Effector memory CD8-positive, alpha-beta T cell (primary cell): ENCODE results near the gene ACAT1.
"Not testable (repeated sequence)": the region's sequence is repeated elsewhere in the genome, so short reads cannot be mapped to it uniquely, and the experiment has no call there.

Source experiments
- ATAC-seq: fragments of 150-1000 bp; cut with Tn5 transposase; replicated peaks from 2 replicates; pipeline ENCODE4 v1.10.0; 2021; ENCODE audit warnings: mild to moderate bottlenecking, moderate library complexity
- DNase-seq, 3 experiments: peaks; one replicate each; pipeline ENCODE4 v3.0.0; 2021
- H3K27ac Mint-ChIP-seq, 2 donors: one replicate each; pipeline ENCODE4 v1.8.0; 2022; ENCODE audit warnings: mild to moderate bottlenecking in 2 of 2, mixed read lengths in 2 of 2, moderate library complexity in 2 of 2
- H3K27me3 Mint-ChIP-seq, 2 donors: one replicate each; pipeline ENCODE4 v1.8.0; 2022; ENCODE audit warnings: mixed read lengths in 2 of 2
- H3K36me3 Mint-ChIP-seq: one replicate; pipeline ENCODE4 v1.8.0; 2022; ENCODE audit warnings: mild to moderate bottlenecking, moderate library complexity, mixed read lengths; ENCODE audit not compliant: insufficient read depth
- H3K4me1 Mint-ChIP-seq, 2 donors: one replicate each; pipeline ENCODE4 v1.8.0; 2022; ENCODE audit warnings: low read depth in 2 of 2, mixed read lengths in 2 of 2
- H3K4me3 Mint-ChIP-seq, 2 donors: one replicate each; pipeline ENCODE4 v1.8.0; 2022; ENCODE audit warnings: mild to moderate bottlenecking in 2 of 2, mixed read lengths in 2 of 2, moderate library complexity in 2 of 2
- H3K9me3 Mint-ChIP-seq, 2 donors: one replicate each; pipeline ENCODE4 v1.8.0; 2022; ENCODE audit warnings: mixed read lengths in 2 of 2
- total RNA-seq, 9 experiments: gene quantifications; one replicate each; lab custom pipeline; 2026; lab: John Stamatoyannopoulos, UW

Gene ACAT1
- 15.5 to 57.4 (median 31.3) reads per million in 9 experiments for total RNA-seq

DNA sequence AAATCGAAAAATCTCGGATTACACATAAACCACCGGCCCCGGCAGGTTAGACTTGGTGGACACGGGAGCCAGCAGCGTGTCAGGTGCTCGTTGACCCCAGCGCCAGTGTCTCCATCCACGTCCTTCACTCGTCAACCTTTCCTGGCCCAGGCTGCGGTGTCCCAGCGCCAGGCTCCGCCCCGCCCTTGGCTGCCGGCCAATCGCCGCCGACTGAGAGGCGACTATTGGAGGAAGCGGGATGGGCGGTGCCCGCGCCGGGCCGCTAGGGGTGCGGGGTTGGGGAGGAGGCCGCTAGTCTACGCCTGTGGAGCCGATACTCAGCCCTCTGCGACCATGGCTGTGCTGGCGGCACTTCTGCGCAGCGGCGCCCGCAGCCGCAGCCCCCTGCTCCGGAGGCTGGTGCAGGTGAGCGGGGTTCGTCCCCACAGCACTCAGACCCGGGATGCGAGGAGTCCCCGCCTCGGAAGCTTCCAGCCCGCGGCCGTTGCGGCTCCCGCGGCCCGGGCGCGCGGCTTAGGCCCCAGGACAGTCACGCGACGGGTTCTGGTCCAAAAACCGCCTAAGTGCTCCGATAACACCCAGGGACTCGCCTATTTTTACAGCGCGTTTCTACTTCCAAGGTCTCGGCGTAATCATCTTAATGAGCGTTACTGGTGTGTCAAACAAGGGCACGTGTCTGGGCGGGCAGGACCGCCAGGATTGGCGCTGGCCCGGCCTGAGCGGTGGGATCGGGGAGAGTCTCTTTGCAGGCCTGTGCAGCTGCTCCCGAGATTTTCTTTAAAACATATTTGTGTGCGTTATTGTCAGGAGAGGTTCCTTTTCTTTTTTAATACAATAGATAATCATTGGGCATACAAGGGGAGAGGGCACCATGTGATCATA is at the start of gene ACAT1:
ACAT1 (plus strand) TSS at position 294 of the 882 bp plus-strand sequence; CDS start at position 334, 40 bp downstream.
- H3K27ac Mint-ChIP-seq, result peak within 1 kb of the TSS; percentile 67 to 92

GRCh38 chr11:108084811-108085210 is 36.6 kb upstream of the ACAT1 start:
- Mint-ChIP-seq H3K36me3 (peaks cover 41% of the 10 kb centered on the region), H3K4me3 (no peak overlapping the region), H3K4me1 (peaks cover 0 to 5% of the 10 kb centered on the region in 2 donors), H3K27ac (peak overlapping the region; percentile 9 to 19), H3K9me3 (no peaks in the 10 kb centered on the region), H3K27me3 (no peaks in the 10 kb centered on the region)
- DNase-seq, result no peak
- ATAC-seq, result no peak

More for the DNA sequence above, at the start of gene ACAT1:
- Mint-ChIP-seq H3K27me3 (no peaks in the 10 kb centered on the region), H3K36me3 (peaks cover 9% of the 10 kb centered on the region), H3K4me3 (peak within 1 kb of the TSS; percentile 90 to 94), H3K4me1 (peaks cover 33 to 41% of the 10 kb centered on the region in 2 donors), H3K9me3 (no peaks in the 10 kb centered on the region)
- DNase-seq, result peak; percentile 96 to 97 (median 97)
- peak; percentile 98 for ATAC-seq

- Mint-ChIP-seq H3K4me1 (peaks cover 0 to 5% of the 10 kb centered on the region in 2 donors), H3K27me3 (no peaks in the 10 kb centered on the region), H3K9me3 (no peaks in the 10 kb centered on the region), H3K27ac (peak overlapping the region in 1 of 2 donors; percentile 19), H3K36me3 (peaks cover 43% of the 10 kb centered on the region), H3K4me3 (no peak overlapping the region)
- ATAC-seq, result no peak
- no peak for DNase-seq
These were observed 35.7 kb upstream of the ACAT1 start for GRCh38 chr11:108085672-108086071.

DNA sequence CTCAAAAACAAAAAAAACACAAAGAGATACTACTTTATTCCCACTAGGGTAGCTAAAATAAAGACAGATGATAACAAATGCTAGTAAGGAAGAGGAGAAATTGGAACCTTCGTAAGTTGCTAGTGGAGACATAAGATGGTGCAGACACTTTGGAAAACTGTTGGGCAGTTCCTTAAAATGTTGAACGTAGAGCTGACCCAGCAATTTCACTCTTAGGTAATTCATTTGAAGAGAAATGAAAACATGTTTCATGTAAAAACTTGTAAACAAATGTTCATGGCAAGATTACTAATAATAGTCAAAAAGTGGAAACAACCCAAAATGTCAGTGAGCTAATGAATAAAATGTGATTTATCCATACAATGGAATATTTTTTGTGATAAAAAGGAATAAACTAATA is 29.2 kb upstream of the ACAT1 start:
- H3K36me3 Mint-ChIP-seq, result peaks cover 58% of the 10 kb centered on the region
- peak overlapping the region in 1 of 2 donors; percentile 38 for H3K27ac Mint-ChIP-seq
- no peaks in the 10 kb centered on the region for H3K27me3 Mint-ChIP-seq
- H3K9me3 Mint-ChIP-seq, result no peaks in the 10 kb centered on the region
- DNase-seq, result no peak
- no peak for ATAC-seq
- no peaks in the 10 kb centered on the region for H3K4me1 Mint-ChIP-seq
- no peak overlapping the region for H3K4me3 Mint-ChIP-seq

DNA sequence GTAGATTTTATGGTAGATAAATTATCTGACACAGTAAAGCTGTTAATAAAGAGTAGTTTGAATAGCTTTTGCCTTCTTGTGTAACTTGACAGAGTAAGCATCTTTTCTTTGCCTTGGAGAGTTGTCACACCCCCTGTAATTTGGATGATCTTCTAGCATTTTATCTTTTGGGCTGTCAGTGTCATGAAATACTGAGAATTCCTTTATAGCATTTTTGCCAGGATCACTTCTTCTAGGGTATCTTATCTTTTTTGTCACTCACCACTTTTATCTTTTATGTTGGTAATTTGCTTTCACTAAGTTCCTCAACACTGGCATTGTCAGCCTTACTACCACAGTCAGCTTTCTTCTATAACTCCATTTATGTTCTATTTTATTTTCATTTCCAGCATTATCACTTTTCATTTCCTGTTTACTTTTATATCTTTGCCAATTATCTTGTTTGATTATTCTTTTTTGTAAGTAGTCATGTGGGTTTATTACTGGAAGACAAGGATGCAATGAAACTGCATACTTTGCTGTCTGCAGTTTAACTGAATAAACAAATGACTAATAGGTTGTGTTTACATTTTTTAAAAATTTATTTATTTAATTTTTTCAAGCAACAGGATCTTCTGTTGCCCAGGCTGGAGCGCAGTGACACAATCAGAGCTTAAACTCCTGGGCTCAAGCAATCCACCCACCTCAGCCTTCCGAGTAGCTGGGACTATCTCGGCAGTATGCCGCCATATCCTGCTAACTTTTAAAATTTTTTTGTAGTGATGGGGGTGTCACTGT is 28.1 kb upstream of the ACAT1 start:
- Mint-ChIP-seq H3K4me1 (no peaks in the 10 kb centered on the region), H3K9me3 (no peaks in the 10 kb centered on the region), H3K27ac (peak overlapping the region in 1 of 2 donors; percentile 8), H3K27me3 (no peaks in the 10 kb centered on the region), H3K36me3 (peaks cover 61% of the 10 kb centered on the region), H3K4me3 (no peak overlapping the region)
- no peak for ATAC-seq
- no peak for DNase-seq

DNA sequence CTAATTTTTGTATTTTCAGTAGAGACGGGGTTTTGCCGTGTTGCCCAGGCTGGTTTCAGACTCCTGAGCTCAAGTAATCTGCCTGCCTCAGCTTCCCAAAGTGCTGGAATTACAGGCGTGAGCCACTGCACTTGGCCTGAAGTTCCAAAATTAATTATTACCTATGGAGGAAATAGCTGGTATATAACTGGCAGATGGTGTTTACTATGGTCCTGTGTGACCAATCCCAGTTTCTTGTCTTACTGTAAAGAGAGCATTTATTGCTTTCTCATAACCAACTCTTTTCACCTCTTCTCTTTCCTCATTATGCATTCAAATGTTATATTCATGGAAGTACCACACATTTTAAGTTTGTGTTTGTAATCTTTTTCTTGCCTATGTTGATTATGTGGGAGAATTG is 24.2 kb upstream of the ACAT1 start:
- ATAC-seq (no peak), DNase-seq (no peak)
- Mint-ChIP-seq H3K9me3 (no peaks in the 10 kb centered on the region), H3K4me1 (no peaks in the 10 kb centered on the region), H3K27me3 (no peaks in the 10 kb centered on the region), H3K27ac (no peak overlapping the region), H3K36me3 (peaks cover 71% of the 10 kb centered on the region), H3K4me3 (no peak overlapping the region)

GRCh38 chr11:108101090-108101775 is 20.1 kb upstream of the ACAT1 start:
- Mint-ChIP-seq H3K9me3 (no peaks in the 10 kb centered on the region), H3K4me1 (no peaks in the 10 kb centered on the region), H3K27me3 (no peaks in the 10 kb centered on the region), H3K27ac (peak overlapping the region in 1 of 2 donors; percentile 8), H3K36me3 (peaks cover 73% of the 10 kb centered on the region), H3K4me3 (no peak overlapping the region)
- DNase-seq, result no peak
- no peak for ATAC-seq

GRCh38 chr11:108111126-108111525 is 10.2 kb upstream of the ACAT1 start:
- Mint-ChIP-seq H3K4me1 (no peaks in the 10 kb centered on the region), H3K9me3 (no peaks in the 10 kb centered on the region), H3K36me3 (peaks cover 5% of the 10 kb centered on the region), H3K27me3 (no peaks in the 10 kb centered on the region), H3K27ac (no peak overlapping the region), H3K4me3 (no peak overlapping the region)
- DNase-seq (no peak), ATAC-seq (no peak)

DNA sequence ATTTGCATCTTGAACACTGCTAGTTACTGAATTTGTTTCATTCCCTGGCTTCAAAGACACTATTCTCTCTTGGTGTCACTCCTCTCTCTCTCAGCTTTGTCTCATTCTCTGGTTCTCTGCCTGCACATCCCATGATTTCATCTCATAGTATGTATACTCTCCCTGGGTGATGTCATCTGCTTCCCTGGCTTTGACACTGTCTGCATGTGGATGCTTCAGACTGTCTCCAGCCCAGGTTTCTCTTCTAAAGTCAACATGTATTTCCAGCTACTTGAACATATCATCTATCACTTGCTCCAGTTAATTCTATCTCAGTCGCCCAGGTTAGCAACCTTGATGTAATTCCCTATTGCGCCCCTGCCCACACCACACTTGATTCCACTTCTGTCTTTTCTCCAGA is 9.3 kb upstream of the ACAT1 start:
- H3K36me3 Mint-ChIP-seq, result no peaks in the 10 kb centered on the region
- no peaks in the 10 kb centered on the region for H3K27me3 Mint-ChIP-seq
- no peaks in the 10 kb centered on the region for H3K9me3 Mint-ChIP-seq
- DNase-seq, result no peak
- H3K4me1 Mint-ChIP-seq, result no peaks in the 10 kb centered on the region
- H3K27ac Mint-ChIP-seq, result peak overlapping the region in 1 of 2 donors; percentile 9
- H3K4me3 Mint-ChIP-seq, result no peak overlapping the region
- no peak for ATAC-seq

DNA sequence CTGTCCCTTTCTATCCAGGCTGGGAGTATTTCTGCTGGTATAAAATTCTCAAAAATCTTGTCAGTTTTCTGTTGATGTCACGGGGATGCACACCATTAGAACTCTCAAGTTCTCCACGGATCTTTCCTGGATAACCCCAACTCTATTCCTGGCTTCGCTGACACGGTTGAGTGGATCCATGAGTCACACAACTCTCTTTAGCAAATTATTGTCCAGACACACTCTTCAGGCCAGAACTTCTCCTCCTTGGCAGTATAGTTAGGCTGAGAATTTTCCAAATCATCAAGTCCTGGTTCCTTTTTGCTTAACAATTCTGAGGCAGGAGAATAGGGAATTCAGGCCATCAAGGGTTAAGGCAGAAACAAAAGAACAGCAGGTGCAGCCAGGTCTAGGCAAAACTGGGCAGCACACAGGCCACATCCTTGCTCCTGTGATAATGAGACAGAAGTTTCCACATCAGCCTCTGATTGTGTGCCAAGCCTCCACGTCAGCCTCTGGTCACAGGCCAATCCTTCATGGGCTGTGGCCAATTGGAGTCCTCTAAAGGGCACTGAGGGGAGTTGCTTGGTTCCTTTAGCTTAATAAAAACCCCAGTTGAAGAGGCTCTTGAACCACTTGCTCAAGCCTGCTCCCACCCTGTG is 5.7 kb upstream of the ACAT1 start:
- Mint-ChIP-seq H3K4me1 (no peaks in the 10 kb centered on the region), H3K27me3 (no peaks in the 10 kb centered on the region), H3K4me3 (no peak overlapping the region), H3K9me3 (no peaks in the 10 kb centered on the region), H3K27ac (no peak overlapping the region), H3K36me3 (peaks cover 3% of the 10 kb centered on the region)
- no peak for ATAC-seq
- DNase-seq, result no peak

DNA sequence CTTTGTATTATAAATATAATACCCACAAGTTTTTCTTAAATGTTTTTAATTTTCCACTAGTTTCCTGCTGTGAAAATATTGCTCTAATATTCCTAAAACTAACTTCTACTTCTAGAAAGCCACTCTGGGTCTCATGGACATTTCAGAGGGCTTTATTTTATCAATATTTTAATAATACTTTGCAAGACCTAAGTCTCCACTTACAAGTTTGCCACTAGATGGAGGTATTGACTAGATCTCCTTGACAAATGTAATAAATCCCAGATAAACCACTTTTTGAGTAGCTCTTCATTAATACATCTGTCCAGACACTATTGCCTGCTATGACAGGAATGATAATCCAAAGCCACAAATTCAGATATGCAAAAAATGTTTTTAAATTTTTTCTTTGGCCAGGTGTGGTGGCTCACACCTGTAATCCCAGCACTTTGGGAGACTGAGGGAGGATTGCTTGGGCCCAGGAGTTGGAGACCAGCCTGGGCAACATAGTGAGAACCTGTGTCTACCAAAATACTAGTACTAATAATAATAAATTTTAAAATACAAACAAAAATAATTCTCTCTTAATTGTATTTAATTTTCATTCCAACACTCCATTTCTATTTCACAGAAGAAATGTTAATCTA is 3.5 kb upstream of the ACAT1 start:
- no peaks in the 10 kb centered on the region for H3K9me3 Mint-ChIP-seq
- H3K27me3 Mint-ChIP-seq, result no peaks in the 10 kb centered on the region
- no peak overlapping the region for H3K27ac Mint-ChIP-seq
- H3K36me3 Mint-ChIP-seq, result peaks cover 9% of the 10 kb centered on the region
- no peak overlapping the region for H3K4me3 Mint-ChIP-seq
- H3K4me1 Mint-ChIP-seq, result peaks cover 11 to 13% of the 10 kb centered on the region in 2 donors
- no peak for ATAC-seq
- no peak for DNase-seq

DNA sequence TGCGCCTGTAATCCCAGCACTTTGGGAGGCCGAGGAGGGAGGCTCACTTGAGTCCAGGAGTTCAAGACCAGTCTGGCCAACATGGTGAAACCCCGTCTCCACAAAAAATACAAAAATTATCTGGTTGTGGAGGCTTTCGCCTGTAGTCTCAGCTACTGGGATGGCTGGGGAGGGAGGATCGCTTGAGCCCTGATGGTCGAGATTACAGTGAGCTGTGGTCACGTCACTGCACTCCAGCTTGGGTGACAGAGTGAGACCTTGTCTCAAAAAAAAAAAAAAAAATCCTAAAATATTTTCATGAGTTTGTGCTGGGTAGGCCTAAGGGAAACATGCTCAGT is 462 bp upstream of the ACAT1 start:
- H3K36me3 Mint-ChIP-seq, ATAC-seq, H3K27me3 Mint-ChIP-seq, H3K9me3 Mint-ChIP-seq, DNase-seq: not testable (repeated sequence)
- Mint-ChIP-seq H3K27ac (peak overlapping the region; percentile 67 to 92), H3K4me1 (peaks cover 31 to 38% of the 10 kb centered on the region in 2 donors), H3K4me3 (peak overlapping the region; percentile 90 to 94)
